AG08396 (cell line): ENCODE results near the gene ISLR2.
A peak's percentile ranks its signal among the peaks of the same experiment; 100 is the strongest.
"Not testable (repeated sequence)": the region's sequence is repeated elsewhere in the genome, so short reads cannot be mapped to it uniquely, and the experiment has no call there.

ENCODE experiments used
- DNase-seq: peaks from one replicate; pipeline ENCODE4 v3.0.0; 2012; ENCODE audit warnings: low spot score, mixed read lengths

Gene ISLR2, protein sequence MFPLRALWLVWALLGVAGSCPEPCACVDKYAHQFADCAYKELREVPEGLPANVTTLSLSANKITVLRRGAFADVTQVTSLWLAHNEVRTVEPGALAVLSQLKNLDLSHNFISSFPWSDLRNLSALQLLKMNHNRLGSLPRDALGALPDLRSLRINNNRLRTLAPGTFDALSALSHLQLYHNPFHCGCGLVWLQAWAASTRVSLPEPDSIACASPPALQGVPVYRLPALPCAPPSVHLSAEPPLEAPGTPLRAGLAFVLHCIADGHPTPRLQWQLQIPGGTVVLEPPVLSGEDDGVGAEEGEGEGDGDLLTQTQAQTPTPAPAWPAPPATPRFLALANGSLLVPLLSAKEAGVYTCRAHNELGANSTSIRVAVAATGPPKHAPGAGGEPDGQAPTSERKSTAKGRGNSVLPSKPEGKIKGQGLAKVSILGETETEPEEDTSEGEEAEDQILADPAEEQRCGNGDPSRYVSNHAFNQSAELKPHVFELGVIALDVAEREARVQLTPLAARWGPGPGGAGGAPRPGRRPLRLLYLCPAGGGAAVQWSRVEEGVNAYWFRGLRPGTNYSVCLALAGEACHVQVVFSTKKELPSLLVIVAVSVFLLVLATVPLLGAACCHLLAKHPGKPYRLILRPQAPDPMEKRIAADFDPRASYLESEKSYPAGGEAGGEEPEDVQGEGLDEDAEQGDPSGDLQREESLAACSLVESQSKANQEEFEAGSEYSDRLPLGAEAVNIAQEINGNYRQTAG

DNA sequence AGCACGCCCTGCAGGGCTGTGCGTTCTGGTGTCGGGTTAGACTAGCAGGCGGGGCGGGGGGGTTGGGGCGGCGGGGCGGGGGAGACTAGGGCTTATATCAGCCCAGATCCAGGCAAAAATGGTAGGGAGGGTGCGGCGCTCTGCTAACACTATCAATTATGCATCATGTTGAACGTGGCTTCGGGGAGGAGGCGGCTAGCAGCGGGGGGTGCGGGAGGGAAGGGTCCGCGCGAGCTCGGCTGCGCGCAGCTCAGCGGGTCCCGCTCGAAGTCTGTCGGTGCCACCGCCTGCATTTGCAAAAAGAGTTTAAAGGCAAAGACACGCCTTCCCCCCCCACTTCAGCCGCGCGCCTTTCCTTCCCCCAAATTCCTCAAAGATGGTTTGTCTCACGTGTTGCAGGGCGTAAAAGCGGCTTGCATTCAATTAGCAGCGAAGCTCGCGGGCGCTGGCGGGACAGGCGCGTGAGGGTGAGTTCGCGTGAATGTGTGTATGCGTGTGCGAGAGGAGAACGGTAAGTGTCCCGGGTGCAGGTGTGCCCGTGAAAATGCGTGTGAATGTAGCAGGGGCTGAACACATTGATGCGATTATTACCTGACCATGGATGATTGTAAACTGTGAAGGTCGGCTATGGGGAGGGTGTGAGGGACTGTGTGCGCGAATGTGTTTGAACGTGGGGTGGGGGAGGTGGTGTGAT is at the start of gene ISLR2:
ISLR2 (plus strand) TSS at position 432 of the 694 bp plus-strand sequence. CDS start 2,169 bp downstream, outside the sequence.
- no peak for DNase-seq

DNA sequence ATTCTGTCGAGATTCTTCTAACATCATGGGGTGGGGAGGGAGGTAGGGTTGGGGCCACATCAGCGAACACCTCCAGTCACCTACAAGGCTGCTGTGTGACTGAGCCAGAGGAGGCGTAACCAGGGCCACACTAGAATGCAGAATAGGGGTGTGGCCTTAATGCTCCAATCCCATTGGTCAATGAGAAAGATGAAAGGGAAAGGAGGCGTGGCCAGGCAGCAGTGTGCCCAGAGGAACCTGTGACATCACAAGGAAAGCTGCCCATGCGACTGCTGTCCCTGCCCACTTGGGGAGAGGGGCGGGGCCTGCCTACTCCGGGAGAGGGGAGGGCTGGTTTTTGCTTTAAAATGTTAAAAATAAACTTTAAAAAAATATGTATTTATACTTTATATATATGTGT is 47.9 kb upstream of the ISLR2 start, which contains the start of gene GOLGA6A:
GOLGA6A (minus strand) TSS at position 101 of the 400 bp plus-strand sequence; CDS start at position 60, 41 bp downstream.
- not testable (repeated sequence) for DNase-seq

DNA sequence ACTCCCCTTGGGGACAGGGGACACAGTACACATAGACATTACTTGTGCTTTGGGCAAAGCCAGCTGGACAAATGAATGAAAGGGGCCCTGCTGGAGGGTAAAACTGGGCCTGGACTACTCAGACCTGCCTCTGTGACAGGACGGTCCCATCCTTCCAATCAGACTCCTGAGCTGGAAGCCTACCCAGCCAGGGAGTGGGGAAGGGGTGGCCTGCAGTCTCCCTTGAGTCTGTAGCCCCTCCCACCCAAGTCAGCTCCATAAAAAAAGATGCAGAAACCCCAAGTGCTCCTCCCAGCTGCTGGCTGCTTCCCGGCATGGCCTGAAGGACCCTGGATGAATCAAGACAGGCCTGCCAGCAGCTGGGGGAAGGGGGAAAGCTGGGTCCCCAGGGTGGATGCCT is 35.8 kb upstream of the ISLR2 start:
- DNase-seq: not testable (repeated sequence)

DNA sequence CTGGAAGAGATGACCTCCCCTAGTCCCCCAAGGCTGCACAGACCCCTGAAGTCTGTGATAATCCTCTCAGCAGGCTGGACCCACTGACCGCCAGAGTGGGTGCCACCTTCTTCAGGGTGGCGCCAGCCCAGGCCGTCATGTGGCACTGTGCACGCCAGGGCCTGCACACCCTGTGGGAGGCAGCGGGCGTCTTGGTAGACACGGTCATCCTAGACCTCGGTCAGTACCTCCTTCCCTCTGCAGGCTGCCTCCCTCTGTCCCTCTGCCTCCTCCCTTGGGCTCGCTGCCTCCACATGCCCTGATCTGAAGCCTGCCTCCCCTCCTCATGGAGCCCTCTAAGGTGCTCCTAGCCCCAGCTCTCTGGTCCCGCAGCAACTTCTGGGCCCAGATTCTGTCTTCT is 34.8 kb upstream of the ISLR2 start:
- DNase-seq: not testable (repeated sequence)

DNA sequence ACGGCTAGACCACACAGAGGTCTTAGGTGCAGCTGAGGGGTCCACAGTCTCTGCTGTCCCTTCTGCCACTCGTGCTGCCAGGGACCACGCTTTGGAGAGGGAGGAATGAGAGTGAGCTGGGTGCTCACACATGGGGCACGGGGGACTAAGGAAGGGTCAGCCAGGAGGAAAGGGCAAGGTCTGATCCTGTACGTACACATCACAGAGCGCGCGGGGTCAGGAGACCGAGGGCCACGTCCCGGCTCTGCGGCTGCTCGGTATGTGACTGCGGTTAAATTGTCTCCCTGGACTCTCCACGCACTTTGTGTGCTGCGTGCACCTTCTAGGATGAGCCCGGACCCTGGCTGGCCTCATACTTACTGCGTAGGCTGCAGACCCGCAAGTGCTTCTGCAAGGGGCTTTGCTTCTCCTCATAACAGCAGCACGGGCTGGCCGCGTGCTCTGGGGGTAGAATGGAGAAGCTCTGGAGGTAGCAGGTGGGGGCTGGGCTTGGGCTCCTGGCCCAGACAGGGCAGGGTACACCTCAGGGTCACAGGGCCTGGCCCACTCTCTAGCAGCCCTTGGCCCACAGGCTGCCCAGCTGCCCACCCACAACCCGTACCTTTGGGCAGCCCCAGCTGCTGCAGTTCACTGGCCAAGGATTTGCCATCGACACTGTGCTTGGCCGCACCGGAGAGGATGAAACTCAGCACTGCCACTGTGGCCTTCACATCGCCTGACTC is 33.5 kb upstream of the ISLR2 start:
- DNase-seq: not testable (repeated sequence)

DNA sequence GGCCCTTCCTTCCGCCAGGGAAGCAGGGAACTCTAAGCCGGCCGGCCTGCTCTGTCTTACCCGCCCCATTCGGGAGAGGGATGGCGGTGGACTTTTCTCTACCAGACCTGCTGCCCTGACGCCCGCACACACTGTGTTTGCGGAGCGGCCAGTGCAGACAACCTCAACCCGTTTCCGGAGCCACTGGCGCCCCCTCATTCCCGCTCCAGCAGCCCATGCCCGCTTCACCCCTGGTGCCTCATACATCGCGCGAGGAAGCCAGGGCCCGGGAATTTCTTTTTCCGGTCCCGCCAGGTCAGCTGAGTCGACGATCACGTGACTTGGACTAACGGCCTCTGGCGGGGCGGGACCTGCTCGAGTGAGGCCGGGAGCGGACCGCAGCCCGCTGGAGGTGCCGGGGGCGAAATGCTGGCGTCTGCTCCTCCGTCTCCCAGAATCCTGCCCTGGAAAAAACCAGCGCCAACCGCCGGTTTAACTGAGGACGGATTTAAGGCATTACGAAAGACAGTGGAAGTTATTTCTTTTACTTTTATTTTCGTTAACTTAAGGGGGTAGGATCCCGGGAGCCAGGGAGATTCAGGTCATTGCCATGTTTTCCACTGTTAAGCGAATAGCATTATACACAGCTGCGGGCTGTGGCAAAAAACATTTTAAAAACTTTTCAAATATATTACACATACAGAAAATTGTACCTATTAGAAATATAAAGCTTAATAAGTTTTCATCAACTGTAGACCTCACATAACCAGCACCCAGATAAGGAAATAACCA is 30.2 kb upstream of the ISLR2 start:
- peak; percentile 87 for DNase-seq

DNA sequence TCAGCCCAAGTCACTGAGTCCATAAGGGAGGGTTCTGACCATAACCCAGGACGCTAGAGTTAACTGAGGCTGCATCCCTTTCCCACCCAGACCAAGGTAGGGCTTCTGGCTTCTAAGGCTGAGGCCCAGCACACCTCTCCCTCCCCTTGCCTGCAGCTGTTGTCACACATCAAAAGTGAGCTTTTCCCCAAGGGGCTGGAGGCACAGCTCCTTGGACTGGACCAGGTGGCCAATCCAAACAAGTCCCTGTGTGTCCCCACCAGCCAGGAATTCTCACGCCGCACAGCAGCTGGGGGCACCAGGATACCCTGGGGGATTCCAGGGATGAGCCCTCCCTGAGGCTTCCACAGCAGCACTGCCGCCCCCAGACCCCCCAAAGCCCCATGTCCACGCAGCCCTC is 22.3 kb upstream of the ISLR2 start:
- no peak for DNase-seq

DNA sequence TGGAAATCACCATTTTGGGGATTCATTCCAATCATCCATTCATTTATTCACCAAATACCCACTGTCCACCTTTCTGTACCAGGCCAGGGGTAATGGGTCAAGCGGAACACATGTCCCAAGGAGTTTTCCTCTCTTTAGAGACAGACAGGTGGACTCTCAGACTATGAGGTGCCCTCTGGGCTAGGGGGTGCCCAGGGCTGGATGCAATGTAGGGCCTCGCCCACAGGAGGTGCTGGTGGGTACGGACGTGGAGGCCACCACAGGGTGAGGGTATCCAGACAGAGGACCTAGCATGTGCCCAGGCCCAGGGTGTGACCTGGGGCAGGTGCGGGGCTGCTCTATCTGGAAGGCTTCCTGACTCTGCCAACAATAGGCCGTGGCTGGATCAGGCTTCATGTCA is 21.8 kb upstream of the ISLR2 start:
- not testable (repeated sequence) for DNase-seq

DNA sequence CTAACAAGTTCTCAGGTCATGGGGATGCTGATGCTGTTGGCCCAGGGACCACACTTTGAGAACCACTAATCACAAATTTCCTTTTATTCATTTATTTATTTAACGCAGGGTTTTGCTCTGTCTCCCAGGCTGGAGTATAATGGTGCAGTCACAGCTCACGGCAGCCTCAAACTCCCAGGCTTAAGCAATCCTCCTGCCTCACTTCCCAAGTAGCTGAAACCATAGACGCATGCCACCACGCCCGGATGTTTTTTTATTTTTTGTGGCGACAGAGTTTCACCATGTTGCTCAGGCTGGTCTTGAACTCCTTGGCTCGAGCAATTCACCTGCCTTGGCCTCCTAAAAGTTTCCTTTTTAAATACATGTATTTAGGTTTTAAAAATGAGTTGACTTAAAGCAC is 20.7 kb upstream of the ISLR2 start:
- no peak for DNase-seq

DNA sequence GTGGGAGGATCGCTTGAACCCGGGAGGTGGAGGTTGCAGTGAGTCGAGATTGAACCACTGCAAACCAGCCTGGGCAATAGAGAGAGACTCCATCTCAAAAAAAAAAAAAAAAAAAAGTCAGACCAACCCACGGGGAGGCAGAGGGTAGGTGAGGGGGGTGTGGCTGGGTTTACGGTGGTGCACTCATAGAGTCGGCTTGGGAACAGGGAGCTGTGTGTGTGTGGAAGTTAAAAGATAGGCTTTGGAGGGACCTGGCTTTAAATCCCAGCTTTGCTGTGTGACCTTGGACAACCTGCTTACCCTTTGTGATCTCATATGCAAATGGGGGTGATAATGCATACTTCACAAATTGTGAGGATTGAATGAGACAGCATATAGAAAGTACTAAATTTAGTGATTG is 10.0 kb upstream of the ISLR2 start:
- no peak for DNase-seq

DNA sequence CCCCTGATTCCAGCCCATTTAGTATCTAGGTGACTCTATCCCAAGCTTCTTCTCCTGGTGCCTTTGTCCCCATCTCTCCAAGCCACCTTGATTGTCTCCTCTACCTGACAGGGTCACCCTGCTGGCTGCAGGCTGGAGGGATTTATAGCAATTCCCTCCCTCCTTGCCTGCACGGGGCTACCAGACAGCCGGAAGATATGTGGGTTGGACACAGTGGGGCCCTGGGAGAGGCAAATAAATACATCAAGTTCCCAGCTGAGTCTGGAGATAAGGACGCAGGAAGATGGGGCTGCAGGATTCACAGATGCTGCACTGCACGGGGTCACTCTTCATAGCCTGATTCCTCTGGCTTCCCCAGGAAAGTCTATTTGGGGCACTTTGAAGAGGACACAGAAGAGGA is 9.3 kb upstream of the ISLR2 start:
- DNase-seq: no peak

DNA sequence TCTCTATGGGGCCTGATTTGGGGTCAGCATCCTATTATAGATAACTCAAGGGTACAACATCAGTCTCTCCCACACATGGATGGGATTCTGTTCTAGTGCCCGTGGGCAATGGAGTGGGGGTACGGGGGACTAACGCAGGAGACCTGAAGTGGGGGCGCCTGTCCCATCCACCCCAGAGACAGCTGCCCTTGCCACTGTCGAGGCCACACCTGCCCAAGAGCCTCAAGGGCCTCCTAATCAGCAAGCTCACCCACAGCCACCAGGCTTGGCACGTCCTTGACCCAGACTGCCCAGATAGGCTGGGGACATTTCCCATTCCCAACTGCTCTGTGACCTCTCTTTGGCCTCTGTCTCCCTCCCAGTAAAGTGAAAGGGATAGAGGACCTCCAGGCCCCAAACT is 8.5 kb upstream of the ISLR2 start:
- no peak for DNase-seq

DNA sequence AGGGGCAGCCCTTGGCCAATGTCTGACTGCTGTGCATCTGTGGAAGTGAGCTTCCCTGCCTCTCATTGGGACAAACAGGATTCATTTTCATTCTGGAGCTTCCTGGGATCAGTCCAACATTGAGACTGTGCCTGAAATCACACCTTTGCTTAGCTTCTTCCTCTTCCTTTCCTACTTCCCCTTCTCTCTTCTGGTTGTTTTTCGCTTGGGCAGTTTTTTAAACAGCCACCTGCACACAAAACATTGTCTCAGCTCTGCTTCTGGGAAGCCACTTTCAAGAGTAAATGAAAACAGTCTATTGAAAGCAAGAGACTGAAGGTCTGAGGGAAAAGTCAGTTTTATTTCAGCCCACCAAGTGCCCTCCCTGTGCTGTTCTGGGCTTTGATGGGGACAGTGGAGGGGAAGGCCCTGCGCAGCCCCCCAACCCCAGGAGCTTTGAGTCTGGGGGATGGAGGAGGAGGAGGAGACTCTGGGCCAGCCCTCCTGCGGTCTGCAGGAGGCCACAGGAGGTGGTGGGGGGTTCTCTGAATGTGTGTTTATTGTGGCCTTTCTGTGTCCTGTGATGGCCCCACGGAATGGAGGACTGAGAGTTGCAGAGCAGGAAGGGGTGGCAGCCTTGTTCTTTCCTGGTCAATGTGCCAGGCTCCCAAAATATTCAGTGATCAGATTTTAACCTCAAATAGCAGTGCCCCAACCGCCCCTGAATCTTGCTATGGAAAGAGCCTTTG is 7.8 kb upstream of the ISLR2 start:
- no peak for DNase-seq

DNA sequence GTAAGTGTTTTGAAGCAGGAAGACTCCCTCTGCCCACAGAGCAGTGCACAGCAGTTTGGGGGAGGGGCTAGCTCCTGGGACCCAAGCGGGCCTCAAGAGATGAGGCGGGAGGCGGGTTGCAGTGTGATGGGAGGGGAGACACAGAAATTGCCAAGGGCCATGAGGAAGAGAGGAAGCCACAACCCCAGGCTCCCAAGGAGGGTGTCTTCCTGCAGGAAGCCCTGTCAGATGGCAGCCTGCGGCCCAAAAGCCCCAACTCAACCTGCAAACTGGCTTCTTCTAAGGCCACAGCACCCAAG is 7.3 kb upstream of the ISLR2 start:
- DNase-seq: no peak

DNA sequence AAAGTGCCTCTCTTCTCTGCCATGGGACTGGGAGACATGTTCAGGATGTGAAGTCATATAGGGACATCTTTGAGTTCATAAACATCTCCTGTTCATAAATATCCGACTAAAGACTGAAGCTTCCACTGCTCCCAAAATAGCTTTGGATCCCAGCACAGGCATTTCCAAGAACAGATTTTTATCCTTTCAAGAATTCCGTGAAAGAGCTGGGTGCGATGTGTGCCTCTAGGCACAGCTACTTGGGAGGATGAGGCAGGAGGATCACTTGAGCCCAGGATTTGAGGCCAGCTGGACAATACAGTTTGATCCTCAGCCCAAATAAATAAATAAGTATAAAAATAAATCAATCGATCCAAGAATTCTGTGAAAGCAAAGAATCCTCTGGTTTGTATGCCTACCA is 6.7 kb upstream of the ISLR2 start:
- DNase-seq: no peak

DNA sequence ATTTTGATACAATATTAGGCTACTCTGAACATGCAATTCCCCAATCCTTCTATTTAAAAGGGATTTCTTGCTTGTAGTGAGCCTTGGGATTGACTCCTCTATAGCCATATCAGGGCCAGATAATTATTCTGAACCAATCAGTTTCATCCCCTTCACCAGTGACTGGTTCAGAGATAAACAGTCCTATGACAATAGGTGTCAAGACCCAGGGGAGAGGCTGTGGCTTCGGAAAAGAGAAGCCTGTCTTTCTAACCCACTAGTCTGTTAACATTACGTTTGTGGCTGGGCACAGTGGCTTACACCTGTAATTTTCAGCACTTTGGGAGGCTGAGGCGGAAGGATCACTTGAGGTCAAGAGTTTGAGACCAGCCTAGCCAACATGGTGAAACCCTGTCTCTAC is 6.2 kb upstream of the ISLR2 start:
- DNase-seq: no peak

DNA sequence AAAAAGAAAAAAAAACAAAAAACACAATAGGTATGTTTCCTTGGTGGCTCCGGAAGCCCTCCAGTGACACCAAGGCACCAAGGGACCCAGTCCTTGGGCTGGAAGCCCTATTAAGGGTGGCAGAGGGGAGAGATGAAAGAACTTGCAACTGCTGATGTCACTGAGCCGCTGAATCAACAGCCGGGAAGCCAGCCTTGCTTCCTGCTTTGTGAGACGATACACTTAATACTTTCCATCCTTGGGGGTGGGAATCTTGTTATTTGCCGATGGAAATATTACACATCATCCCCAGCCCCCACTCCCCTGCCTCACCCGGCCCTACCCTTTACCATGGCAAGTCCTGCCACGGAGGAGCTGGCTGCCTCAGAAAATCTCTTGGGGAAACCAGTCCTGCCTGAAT is 5.6 kb upstream of the ISLR2 start:
- no peak for DNase-seq

DNA sequence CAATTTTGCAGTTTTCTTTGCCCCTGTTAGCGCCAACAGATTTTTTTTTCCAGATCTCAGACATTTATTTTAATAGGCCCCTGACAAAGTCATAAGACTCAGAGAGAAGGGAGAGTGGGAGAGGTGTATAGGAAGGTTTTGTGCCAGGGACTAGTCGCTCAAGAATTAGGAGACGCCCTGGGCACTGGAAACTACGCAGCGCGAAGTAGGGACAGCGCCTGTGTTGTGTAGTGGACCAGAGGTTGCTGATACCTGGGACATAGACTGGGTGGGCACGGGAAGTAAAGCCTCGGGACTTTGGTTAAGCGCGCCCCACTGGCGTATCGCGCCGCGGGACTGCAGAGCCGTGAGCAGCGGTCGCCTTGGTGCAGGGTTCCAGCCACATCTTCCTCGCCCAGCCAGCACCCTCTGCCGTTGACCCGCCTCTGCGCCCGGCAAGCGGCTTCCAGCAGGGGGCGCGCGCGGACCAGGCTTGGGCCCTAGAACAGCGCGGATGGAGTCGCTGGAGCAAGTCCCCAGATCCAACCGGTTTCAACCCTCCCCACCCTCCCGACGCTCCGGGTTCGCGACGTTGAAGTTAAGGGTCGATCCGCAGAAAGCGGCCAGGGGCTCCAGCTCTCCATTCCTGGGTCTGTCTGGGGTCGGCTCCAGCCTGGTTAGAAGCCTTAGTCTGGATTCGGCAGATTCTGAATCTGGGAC is 3.0 kb upstream of the ISLR2 start:
- DNase-seq: peak; percentile 91

DNA sequence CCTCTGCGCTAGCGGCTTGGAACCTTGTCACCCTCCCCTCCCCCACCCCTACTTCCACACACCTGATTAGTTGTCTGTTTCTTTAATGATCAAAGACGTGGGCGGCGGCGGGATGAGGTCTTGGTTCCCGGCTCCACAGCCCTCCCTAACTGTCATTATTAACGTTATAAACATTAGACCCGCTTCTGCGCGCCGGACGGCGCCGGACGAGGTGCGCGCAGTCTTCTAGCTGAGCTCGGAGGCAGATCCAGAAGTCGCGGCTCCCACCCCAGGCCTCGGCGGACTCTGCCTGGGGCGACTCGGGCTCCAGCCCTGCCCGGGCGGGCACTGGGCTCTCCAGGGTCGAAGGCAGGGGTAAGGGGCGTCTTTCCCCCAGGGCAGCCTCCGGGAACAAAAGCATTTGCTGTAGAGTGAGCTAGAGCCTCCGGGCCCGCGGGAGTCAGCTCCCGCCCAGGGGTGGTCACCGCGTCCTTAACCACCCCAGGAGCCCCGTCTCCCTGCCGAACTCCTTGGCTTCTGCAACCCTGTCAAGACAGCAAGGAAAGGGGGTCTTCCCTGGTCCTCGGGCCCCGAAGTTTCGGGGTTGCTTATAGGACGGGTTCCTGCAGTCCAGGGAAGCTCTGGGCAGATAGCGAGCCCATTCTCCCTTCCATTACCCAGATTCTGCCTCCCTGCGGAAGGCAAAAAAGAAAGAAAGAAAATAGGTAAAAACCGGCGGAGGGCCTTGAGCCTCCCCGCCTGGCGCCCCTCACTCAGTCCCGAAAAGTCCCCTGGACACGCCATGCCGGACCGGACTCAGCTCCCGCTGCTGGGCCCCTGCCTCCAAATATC is 2.2 kb upstream of the ISLR2 start:
- no peak for DNase-seq
